PC-9 (cell line): Measurements from ENCODE around the gene DAB1.

Source experiments
- EZH2 ChIP-seq: fragments of 200-600 bp; sonication (generic); IDR thresholded peaks from 2 replicates; pipeline ENCODE4 v1.8.0; 2017; ENCODE audit warnings: antibody characterized with exemption, low read depth
- TF ChIP-seq, protein P1 (sequence below): fragments of 200-600 bp; sonication (generic); conservative IDR thresholded peaks from 2 replicates; pipeline ENCODE4 v1.6.1; 2017; ENCODE audit warnings: mixed run types, antibody characterized with exemption, mild to moderate bottlenecking, moderate library complexity

- TF ChIP-seq, protein P1, sequence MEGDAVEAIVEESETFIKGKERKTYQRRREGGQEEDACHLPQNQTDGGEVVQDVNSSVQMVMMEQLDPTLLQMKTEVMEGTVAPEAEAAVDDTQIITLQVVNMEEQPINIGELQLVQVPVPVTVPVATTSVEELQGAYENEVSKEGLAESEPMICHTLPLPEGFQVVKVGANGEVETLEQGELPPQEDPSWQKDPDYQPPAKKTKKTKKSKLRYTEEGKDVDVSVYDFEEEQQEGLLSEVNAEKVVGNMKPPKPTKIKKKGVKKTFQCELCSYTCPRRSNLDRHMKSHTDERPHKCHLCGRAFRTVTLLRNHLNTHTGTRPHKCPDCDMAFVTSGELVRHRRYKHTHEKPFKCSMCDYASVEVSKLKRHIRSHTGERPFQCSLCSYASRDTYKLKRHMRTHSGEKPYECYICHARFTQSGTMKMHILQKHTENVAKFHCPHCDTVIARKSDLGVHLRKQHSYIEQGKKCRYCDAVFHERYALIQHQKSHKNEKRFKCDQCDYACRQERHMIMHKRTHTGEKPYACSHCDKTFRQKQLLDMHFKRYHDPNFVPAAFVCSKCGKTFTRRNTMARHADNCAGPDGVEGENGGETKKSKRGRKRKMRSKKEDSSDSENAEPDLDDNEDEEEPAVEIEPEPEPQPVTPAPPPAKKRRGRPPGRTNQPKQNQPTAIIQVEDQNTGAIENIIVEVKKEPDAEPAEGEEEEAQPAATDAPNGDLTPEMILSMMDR, result no peak
- TF ChIP-seq EZH2, result no peak
These were observed 165.1 kb downstream of the DAB1 start for GRCh38 chr1:57258557-57259325.
